OCI-LY1 (cell line): ENCODE data around the gene EMCN.

Experiments
- EZH2 ChIP-seq: fragments of 200-600 bp; sonication (generic), shearing (Covaris generic); IDR thresholded peaks from 2 replicates; pipeline ENCODE4 v1.8.0; 2017; ENCODE audit warnings: borderline replicate concordance, mixed run types, mild to moderate bottlenecking, antibody characterized with exemption, low read length, moderate library complexity, mixed read lengths
- TF ChIP-seq, protein P1 (sequence below): fragments of 200-600 bp; sonication (generic), shearing (Covaris generic); IDR thresholded peaks from 2 replicates; pipeline ENCODE4 v1.5.1; 2017; ENCODE audit warnings: mild to moderate bottlenecking, antibody characterized with exemption, low read length, moderate library complexity, mixed read lengths

DNA sequence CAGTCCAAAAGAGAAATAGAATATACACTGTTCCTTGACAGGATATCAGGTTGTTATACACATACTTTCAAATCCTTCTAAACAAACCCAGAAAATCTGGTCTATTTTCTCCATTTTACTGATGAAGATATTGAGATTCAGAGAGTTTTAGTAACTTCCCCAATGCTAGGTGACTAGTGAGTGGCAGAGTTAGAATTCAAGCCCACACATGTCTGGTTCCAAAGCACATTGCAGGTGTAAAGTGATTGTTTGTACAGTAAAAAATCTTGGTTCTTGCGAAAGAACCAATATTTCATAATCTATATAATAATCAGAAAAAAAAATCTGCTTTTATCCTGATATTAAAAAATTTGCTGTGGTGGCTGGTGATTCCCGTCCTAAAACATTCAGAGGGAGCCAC is 39.5 kb upstream of the EMCN start:
- TF ChIP-seq, protein P1, sequence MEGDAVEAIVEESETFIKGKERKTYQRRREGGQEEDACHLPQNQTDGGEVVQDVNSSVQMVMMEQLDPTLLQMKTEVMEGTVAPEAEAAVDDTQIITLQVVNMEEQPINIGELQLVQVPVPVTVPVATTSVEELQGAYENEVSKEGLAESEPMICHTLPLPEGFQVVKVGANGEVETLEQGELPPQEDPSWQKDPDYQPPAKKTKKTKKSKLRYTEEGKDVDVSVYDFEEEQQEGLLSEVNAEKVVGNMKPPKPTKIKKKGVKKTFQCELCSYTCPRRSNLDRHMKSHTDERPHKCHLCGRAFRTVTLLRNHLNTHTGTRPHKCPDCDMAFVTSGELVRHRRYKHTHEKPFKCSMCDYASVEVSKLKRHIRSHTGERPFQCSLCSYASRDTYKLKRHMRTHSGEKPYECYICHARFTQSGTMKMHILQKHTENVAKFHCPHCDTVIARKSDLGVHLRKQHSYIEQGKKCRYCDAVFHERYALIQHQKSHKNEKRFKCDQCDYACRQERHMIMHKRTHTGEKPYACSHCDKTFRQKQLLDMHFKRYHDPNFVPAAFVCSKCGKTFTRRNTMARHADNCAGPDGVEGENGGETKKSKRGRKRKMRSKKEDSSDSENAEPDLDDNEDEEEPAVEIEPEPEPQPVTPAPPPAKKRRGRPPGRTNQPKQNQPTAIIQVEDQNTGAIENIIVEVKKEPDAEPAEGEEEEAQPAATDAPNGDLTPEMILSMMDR: no peak
- TF ChIP-seq EZH2: no peak
